SK-N-SH treated with all-trans-retinoic acid at 6 μM for 48 hours (cell line): ENCODE data around the gene ABCC10.

ENCODE experiments used
- ATAC-seq: fragments of 200-7000 bp; cut with Tn5 transposase; 3 replicates; pipeline ENCODE4 v1.9.1; 2020; ENCODE audit warnings: mild to moderate bottlenecking, moderate library complexity
- ARNTL ChIP-seq: fragments of 450-650 bp; formaldehyde crosslinking; IDR thresholded peaks from 2 replicates; pipeline ENCODE4 v1.5.0; 2020; ENCODE audit warnings: low read depth, mild to moderate bottlenecking, moderate library complexity, borderline replicate concordance
- CREB5 ChIP-seq: fragments of 250-450 bp; sonication (Bioruptor Pico); IDR thresholded peaks from 2 replicates; pipeline ENCODE4 v1.5.1; 2020; ENCODE audit warnings: low read depth, mild to moderate bottlenecking, moderate library complexity
- ESRRG ChIP-seq: fragments of 250-450 bp; sonication (Bioruptor Pico); IDR thresholded peaks from 2 replicates; pipeline ENCODE4 v1.6.1; 2021; ENCODE audit warnings: mild to moderate bottlenecking
- OSR1 ChIP-seq: fragments of 250-450 bp; sonication (Bioruptor Pico); IDR thresholded peaks from 2 replicates; pipeline ENCODE4 v1.8.0; 2022; ENCODE audit warnings: moderate library complexity, mild to moderate bottlenecking, inconsistent platforms
- PPARA ChIP-seq: fragments of 250-450 bp; sonication (Bioruptor Pico); IDR thresholded peaks from 2 replicates; pipeline ENCODE4 v1.5.0; 2020; ENCODE audit warnings: mild to moderate bottlenecking, borderline replicate concordance
- RARB ChIP-seq: fragments of 250-450 bp; sonication (Bioruptor Pico); IDR thresholded peaks from 2 replicates; pipeline ENCODE4 v1.8.0; 2021; ENCODE audit warnings: mild to moderate bottlenecking, moderate library complexity
- TCF4 ChIP-seq: fragments of 250-450 bp; sonication (Bioruptor Pico); IDR thresholded peaks from 2 replicates; pipeline ENCODE4 v1.8.0; 2021; ENCODE audit warnings: mild to moderate bottlenecking, moderate library complexity, borderline replicate concordance
- TOX ChIP-seq: fragments of 250-450 bp; sonication (Bioruptor Pico); IDR thresholded peaks from 2 replicates; pipeline ENCODE4 v1.8.0; 2021; ENCODE audit warnings: mild to moderate bottlenecking, moderate library complexity, borderline replicate concordance
- ZC3H10 ChIP-seq: fragments of 250-450 bp; sonication (Bioruptor Pico); IDR thresholded peaks from 2 replicates; pipeline ENCODE4 v1.5.1; 2021; ENCODE audit warnings: mild to moderate bottlenecking, moderate library complexity
- ZFP3 ChIP-seq: fragments of 250-450 bp; sonication (Bioruptor Pico); IDR thresholded peaks from 2 replicates; pipeline ENCODE4 v1.5.0; 2020; ENCODE audit warnings: mild to moderate bottlenecking, moderate library complexity
- ZFP30 ChIP-seq: fragments of 450-650 bp; formaldehyde crosslinking; IDR thresholded peaks from 2 replicates; pipeline ENCODE4 v1.5.0; 2022; ENCODE audit warnings: mild to moderate bottlenecking, moderate library complexity
- ZNF565 ChIP-seq: fragments of 450-650 bp; formaldehyde crosslinking; conservative IDR thresholded peaks from 2 replicates; pipeline ENCODE4 v1.5.0; 2020; ENCODE audit warnings: low read depth, mild to moderate bottlenecking, moderate library complexity
- ZNF70 ChIP-seq: fragments of 450-650 bp; formaldehyde crosslinking; IDR thresholded peaks from 2 replicates; pipeline ENCODE4 v1.5.0; 2020; ENCODE audit warnings: mild to moderate bottlenecking, moderate library complexity
- TF ChIP-seq, protein P1 (sequence below): fragments of 250-450 bp; sonication (Bioruptor Pico); IDR thresholded peaks from 2 replicates; pipeline ENCODE4 v1.5.1; 2021; ENCODE audit warnings: mild to moderate bottlenecking, moderate library complexity
- TF ChIP-seq, protein P2 (sequence below): fragments of 250-450 bp; sonication (Bioruptor Pico); IDR thresholded peaks from 2 replicates; pipeline ENCODE4 v1.8.0; 2021; ENCODE audit warnings: low read depth, mild to moderate bottlenecking, moderate library complexity, borderline replicate concordance
- TF ChIP-seq, protein P3 (sequence below): fragments of 250-450 bp; sonication (Bioruptor Pico); IDR thresholded peaks from 2 replicates; pipeline ENCODE4 v1.5.0; 2020; ENCODE audit warnings: mild to moderate bottlenecking, moderate library complexity

Gene ABCC10

GRCh38 chr6:43490523-43490939, 63.2 kb downstream of the ABCC10 start:
- no peak for ATAC-seq
- TF ChIP-seq ZC3H10 (CRISPR knock-in tag) (no peak), ZNF70 (CRISPR knock-in tag) (no peak), PPARA (CRISPR knock-in tag) (no peak), ARNTL (CRISPR knock-in tag) (no peak), TOX (CRISPR knock-in tag) (no peak), ZFP3 (CRISPR knock-in tag) (no peak), RARB (no peak), ZNF565 (CRISPR knock-in tag) (no peak), TCF4 (CRISPR knock-in tag) (no peak), ESRRG (CRISPR knock-in tag) (no peak), ZFP30 (CRISPR knock-in tag) (no peak), OSR1 (CRISPR knock-in tag) (no peak)
- TF ChIP-seq, protein P1, sequence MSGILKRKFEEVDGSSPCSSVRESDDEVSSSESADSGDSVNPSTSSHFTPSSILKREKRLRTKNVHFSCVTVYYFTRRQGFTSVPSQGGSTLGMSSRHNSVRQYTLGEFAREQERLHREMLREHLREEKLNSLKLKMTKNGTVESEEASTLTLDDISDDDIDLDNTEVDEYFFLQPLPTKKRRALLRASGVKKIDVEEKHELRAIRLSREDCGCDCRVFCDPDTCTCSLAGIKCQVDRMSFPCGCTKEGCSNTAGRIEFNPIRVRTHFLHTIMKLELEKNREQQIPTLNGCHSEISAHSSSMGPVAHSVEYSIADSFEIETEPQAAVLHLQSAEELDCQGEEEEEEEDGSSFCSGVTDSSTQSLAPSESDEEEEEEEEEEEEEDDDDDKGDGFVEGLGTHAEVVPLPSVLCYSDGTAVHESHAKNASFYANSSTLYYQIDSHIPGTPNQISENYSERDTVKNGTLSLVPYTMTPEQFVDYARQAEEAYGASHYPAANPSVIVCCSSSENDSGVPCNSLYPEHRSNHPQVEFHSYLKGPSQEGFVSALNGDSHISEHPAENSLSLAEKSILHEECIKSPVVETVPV (CRISPR knock-in tag): no peak
- TF ChIP-seq, protein P2, sequence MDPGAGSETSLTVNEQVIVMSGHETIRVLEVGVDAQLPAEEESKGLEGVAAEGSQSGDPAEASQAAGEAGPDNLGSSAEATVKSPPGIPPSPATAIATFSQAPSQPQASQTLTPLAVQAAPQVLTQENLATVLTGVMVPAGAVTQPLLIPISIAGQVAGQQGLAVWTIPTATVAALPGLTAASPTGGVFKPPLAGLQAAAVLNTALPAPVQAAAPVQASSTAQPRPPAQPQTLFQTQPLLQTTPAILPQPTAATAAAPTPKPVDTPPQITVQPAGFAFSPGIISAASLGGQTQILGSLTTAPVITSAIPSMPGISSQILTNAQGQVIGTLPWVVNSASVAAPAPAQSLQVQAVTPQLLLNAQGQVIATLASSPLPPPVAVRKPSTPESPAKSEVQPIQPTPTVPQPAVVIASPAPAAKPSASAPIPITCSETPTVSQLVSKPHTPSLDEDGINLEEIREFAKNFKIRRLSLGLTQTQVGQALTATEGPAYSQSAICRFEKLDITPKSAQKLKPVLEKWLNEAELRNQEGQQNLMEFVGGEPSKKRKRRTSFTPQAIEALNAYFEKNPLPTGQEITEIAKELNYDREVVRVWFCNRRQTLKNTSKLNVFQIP (CRISPR knock-in tag): no peak
- TF ChIP-seq, protein P3, sequence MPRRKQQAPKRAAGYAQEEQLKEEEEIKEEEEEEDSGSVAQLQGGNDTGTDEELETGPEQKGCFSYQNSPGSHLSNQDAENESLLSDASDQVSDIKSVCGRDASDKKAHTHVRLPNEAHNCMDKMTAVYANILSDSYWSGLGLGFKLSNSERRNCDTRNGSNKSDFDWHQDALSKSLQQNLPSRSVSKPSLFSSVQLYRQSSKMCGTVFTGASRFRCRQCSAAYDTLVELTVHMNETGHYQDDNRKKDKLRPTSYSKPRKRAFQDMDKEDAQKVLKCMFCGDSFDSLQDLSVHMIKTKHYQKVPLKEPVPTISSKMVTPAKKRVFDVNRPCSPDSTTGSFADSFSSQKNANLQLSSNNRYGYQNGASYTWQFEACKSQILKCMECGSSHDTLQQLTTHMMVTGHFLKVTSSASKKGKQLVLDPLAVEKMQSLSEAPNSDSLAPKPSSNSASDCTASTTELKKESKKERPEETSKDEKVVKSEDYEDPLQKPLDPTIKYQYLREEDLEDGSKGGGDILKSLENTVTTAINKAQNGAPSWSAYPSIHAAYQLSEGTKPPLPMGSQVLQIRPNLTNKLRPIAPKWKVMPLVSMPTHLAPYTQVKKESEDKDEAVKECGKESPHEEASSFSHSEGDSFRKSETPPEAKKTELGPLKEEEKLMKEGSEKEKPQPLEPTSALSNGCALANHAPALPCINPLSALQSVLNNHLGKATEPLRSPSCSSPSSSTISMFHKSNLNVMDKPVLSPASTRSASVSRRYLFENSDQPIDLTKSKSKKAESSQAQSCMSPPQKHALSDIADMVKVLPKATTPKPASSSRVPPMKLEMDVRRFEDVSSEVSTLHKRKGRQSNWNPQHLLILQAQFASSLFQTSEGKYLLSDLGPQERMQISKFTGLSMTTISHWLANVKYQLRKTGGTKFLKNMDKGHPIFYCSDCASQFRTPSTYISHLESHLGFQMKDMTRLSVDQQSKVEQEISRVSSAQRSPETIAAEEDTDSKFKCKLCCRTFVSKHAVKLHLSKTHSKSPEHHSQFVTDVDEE (CRISPR knock-in tag): no peak
- TF ChIP-seq, all 23 proteins: peak for 0

DNA sequence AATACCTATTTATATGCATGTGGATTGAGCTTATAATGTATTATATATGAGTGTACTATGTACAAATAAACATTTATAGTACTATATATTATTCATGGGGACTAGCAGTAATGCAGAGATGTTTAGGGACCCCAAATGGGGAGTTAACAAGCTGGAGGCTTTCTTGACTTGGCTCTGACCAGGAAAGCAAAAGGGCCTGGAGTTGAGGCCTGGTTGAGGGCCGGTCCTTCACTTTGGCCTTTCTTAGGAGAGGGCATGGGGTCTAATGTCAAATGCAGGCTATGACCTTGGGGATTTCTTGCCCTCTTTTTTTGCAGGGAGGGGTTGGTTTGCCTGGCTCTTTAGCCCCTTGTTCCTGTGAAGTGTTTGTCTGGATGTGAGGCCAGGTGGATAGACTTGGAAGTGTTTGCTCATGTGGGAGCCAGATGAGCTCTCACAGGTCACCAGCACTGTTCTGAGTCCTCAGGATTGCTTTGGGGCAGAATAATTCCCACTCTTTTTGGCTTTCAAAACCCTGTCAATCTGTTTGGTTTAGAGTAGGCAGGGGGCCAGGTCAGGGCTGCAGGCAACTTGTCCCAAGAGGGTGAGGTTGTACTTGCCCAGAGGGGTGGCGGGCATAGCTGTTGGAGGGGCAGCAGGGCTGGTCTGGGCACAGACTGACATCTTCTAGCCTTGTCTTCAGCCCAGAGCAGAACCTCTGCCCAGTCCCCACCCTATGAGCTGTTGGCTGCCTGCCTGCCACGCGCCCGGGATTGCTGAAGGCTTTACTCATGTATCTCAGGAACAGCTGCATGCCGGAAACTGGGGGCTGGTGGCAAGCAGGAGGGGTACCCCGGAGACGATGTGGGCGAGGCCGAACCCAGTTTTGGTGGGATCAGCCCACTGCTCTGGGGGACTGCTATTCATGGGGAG, 64.7 kb downstream of the ABCC10 start:
- peak; percentile 73 for ATAC-seq
- TF ChIP-seq CREB5 (CRISPR knock-in tag) (no peak), ZFP3 (CRISPR knock-in tag) (no peak)
- TF ChIP-seq, protein P1 (CRISPR knock-in tag): no peak
- TF ChIP-seq, protein P3 (CRISPR knock-in tag): no peak
